Activated CD4-positive, alpha-beta T cell treated with anti-CD3 and anti-CD28 coated beads for 1 hour (primary cell): ENCODE results near the gene HNRNPUL2.
A peak's percentile ranks its signal among the peaks of the same experiment; 100 is the strongest.
"Not testable (repeated sequence)": the region's sequence is repeated elsewhere in the genome, so short reads cannot be mapped to it uniquely, and the experiment has no call there.

Experiments
- DNase-seq: peaks from one replicate; pipeline ENCODE4 v3.0.0-alpha.2; 2020

Gene HNRNPUL2

DNA sequence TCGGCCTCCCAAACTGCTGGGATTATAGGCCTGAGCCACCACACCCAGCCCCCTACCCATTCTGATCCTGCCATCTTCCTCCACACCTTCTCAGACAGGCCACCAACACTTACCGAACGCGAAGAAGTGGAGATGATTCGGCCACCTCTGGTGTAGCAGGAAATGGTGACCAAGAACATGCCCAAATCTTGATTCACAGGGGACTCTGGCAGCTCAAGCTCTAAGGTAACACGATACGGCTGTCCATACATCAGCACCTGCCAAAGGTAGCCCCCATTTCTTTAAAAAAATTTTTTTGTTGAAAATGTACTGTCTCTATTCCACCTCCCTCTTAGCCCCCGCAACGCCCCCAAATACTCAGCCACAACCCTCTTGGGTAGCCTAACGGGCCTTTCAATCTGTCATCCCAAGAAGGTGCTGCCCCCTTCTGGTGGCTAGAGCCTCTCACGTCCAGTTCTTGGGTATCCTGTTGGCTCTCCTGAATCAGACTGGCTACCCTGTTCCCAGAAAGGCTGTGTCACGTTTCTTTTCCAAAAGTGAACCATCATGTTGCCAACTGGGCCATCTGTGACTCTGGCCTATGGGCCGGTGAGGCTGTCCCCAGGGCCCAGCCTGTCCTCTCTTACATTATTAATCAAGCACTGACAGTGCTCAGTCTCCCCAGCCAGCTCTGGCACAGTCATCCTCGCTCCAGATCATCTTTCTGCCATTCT lies 32.6 kb downstream of the HNRNPUL2 start:
- DNase-seq, result peak; percentile 59

DNA sequence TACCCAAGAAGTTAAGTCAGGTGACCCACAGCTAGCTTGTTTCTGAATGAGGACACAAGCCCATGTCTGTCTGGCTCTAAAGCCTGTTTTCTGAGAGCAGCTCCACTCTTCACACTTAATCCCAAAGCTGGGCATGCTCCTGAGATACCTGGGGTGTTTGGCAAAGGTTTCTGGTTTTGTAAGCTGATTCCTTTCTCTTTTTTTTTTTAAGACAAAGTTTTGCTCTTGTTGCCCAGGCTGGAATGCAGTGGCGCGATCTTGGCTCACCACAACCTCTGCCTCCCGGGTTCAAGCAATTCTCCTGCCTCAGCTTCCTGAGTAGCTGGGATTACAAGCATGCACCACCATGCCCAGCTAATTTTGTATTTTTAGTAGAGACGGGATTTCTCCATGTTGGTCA lies 33.6 kb downstream of the HNRNPUL2 start:
- DNase-seq, result not testable (repeated sequence)

DNA sequence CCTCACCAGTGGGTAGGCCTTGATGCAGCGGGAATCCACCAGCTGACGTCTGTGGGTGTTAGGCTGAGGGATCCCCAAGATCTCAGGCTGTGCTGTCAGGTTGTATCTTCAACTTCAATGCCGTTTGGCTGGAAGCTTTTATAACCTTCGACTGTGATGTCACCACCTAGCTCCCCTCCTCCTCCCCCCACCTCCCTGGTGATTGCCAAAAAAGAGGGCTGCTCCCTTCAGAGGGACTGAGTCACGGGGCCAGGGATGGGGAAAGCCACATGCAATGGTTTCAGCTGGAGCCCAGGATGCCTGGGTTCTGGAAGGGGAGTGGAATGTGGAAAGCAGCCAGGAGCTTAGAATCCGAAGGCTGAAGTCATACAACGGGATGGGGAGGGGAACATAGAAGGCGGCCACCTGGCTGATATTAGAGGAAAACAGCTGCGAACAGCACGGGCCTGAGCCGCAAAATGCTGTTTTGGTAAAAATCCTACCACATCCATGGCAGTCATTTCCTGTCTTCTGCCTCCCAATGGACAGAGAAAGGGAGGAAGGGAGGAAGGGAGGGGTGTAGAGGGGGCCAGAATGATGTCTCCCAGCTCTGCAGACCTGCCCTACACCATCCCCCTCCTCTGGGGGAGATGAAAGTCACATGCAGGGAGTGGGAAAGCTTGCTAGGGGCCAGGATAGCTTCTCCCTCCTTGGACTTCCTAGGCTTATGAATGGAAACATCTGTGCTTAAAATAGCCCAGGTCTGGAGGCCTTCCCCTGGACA lies 37.7 kb downstream of the HNRNPUL2 start, which contains the start of gene LRRN4CL:
LRRN4CL (minus strand) TSS at position 110 of the 763 bp plus-strand sequence. CDS start 1,022 bp downstream, outside the sequence.
- DNase-seq, result no peak

DNA sequence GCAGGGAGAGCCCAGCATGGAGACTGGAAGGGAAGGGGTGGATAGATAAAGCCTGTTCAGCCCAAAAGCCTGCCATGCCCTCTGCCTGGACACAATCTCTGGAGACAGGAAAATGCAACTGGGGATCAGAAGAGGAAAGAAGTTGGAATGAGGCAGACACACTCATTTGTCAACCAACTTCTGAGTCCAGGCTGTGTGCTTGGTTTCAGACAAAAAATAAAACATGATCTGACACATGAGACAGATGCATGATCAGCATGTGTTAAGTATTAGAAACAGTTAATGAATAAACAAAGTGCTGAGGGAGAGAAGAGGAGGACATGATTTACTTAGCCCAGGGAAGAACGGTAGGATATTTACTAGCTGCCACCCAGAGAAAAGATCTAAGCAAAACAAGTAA lies 38.8 kb downstream of the HNRNPUL2 start:
- DNase-seq, result no peak

DNA sequence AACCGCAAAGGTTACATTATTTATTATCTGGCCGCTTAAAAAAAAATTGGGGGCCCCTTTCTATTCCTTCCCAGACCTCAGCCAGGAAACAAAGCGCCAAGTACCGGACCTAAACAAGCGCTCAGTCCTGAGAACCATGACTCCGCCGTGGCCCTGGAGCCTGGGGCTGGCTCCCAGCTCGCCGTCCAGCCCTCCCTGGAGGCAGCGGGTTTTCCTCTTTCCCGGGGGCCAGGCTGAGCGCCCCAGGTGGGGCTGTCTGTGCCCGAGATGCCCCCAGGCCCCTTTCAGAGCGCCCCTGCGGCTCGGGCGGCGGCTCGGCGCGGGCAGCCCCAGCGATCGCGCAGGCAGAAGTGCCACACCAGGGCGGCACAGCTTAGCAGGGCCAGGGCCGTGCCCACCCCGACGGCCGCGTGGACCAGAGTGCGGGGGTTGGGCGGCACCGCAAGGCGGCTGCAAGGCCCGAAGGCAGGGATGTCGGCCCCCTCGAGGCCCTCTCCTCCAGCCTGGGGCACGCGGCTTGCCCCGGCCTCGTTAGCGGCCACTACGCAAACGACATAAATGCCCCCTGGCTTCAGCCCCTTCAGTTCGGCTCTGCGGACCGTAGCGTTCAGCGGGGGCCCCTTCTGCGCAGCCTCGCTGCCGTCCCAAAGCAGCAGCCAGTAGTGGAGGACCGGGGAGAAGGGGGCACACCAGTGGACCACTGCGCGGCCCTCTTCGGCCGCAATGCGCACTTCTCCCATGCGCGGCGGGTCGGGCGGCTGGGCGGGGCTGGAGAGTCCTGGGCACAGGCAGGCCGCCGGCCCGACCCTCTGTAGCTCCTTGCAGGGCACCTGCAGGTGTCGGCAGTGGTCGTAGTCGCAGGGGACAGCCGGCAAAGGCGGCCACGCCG lies 39.5 kb downstream of the HNRNPUL2 start:
- no peak for DNase-seq

DNA sequence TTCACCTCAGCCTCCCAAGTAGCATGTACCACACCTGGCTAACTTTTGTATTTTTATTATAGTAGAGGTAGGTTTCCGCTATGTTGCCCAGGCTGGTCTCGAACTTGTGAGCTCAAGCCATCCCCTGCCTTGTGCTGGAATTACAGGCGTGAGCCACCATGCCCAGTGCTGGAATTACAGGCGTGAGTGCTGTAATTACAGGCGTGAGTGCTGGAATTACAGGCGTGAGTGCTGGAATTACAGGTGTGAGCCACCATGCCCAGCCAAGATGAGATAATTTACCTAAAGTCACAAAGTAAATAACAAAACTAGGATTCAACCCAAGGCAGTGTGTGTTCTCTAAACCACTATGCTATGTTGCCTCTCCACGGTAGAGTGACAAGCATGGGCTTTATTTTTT lies 44.7 kb downstream of the HNRNPUL2 start:
- no peak for DNase-seq

DNA sequence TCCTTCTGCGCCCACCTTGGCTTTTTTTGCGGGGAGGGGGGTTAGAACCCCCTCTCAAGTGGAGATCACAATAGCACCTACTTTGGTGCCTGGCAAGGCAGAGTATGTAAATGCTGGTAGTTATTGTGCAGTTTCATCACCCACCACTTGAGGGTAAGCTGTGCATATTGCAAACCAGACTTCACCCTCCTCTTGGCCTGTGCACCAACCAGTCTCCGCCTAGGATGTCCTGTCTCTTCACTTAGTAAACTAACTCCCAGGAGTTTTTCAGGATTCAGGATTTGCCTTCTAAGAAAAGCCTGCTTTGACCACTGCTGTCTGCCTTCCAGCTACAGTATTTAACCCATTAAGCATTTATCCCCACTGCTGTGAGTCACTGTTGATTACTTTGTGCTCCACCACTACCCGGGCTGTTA lies 46.4 kb downstream of the HNRNPUL2 start:
- no peak for DNase-seq

DNA sequence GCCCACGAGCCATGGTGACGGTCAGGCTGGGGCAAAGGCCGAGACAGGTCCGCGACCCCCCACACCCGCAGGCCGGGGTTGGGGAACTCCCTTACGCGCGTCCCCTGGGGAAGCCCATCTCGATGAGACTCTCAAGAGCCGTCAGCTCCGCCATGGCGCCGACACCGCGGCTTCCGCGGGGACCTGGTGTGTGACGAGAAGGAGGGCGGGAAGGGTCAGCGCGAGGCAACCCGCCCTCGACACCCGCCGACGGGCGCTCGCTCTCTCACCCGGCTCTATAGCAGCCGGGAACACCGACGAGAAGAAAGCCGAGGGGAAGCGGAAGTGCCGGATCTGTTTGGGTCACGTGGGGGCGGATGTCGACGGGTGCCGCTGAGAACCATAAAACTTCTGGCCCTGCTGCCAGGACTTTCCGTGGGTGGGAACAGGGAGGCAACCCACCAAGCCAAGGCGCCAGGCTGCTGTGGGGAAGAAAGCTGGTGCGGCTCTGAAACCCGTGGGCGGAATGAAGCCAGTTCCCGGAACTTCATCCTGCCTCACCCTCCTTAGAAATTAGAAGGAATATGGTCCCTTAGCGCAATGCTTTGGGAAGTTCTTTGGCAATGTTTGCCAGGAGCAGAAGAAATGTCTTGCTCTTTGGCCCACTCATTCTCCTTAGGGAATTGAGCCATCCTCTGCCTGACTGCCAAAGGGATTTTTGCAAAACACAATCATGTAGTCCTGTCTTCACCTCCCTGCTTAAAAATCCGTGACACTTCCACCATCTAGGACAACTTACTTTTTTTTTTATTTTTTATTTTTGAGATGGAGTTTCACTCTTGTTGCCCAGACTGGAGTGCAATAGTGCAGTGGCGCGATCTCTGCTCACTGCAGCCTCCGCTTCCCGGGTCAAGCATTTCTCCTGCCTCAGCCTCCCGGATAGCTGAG lies 48.2 kb downstream of the HNRNPUL2 start, which contains the start of gene UBXN1:
UBXN1 (minus strand) TSS at position 304 of the 927 bp plus-strand sequence; CDS start at position 154, 150 bp downstream.
- DNase-seq, result peak; percentile 71

DNA sequence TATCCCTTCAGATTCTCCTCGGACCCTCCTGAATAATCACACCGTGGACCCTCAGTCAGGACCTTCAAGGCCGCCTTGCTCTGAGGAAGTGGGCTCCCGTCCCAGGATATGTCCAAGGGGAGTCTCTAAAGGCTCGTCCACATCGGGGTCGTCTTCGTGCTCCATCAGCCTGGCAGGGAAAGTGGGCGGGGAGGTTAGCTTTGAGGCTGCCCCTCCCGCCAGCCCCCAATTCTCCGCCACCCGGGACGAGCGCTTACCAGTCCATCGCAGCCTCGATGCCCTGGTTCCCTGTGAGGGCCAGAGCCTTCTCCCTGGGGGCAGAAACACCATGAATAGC lies 48.9 kb downstream of the HNRNPUL2 start:
- DNase-seq, result no peak

DNA sequence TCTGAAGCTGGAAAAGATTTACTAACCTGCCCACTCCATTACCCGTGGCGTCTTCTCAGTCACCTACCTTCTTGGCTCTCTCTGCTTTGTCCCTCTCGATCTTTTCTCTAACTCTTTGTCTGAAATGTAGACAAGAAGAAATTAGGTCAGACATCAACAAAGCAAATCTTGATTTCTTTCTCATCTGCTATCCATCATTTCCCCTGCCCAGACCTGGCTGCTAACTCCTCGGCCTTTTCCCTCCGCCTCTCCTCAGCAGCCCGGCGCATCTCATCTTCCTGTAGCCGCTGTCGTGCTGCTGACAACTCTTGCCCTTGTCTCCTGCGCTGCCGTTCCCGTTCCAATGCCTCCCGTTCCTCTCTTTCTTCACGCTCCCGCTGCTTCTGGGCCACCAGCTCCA lies 49.5 kb downstream of the HNRNPUL2 start:
- DNase-seq, result no peak

DNA sequence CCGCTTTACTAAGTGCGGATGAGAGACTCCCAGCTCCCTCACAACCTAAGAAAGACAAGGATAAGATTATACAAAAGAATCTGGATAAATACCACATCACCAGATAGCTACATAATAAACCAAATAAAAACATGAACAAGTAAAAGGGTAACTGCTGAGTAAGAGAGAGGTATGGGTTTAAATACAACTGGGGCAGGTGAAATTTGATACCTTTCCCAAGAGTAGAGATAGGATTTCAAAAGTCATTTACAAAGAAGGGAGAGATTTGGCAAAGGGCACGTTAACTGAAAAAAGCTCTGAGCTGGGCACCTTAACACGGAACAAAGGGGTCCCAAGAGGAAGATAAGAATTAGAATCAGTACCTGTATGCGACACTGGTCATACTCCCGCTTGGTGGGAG lies 50.1 kb downstream of the HNRNPUL2 start:
- no peak for DNase-seq

DNA sequence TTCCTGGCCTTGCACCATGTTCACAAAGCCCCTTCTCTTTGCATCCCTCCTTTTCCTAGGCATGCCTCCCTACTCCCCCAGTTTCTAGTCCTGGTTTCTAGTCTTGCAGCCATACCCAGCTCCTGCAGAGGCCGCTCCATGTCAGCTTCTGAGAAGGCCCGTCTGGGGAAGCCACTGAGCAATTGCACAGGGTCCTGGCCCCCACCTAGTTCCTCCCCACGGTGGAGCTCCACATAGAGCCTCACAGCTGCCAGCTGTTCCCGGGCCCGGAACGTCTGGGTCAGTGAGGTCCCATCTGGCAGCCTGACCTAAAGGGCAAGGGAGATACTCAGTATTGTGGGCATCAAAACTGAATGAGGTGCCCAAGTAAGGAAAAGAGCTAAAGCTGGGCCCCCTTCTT lies 50.6 kb downstream of the HNRNPUL2 start:
- DNase-seq, result no peak

DNA sequence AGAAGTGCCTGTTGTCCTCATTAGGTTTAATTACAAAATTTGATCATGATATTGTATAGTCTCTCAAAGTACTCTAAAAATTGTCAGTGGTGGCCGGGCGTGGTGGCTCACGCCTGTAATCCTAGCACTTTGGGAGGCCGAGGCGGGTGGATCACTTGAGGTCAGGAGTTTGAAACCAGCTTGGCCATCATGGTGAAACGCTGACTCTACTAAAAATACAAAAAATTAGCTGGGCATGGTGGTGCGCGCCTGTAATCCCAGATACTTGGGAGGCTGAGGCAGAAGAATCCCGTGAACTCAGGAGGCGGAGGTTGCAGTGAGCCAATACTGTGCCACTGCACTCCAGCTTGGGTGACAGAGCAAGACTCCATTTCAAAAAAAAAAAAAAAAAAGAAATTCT lies 51.8 kb downstream of the HNRNPUL2 start:
- not testable (repeated sequence) for DNase-seq

DNA sequence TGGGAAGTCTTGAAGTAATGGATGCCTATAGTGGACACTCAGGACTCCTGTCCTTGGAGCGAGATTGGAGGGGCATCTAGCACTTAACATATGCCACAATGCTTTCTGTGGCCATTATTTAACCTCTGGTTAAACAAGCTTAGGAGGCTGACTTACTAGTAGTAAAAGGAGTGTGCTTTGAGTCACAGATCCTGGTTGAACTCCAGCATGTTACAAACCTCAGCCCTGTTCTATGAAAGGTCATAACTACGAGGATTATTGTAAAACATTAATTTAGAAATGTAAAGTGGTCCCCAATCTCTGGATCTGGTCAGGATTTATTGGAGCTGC lies 54.1 kb downstream of the HNRNPUL2 start:
- no peak for DNase-seq

DNA sequence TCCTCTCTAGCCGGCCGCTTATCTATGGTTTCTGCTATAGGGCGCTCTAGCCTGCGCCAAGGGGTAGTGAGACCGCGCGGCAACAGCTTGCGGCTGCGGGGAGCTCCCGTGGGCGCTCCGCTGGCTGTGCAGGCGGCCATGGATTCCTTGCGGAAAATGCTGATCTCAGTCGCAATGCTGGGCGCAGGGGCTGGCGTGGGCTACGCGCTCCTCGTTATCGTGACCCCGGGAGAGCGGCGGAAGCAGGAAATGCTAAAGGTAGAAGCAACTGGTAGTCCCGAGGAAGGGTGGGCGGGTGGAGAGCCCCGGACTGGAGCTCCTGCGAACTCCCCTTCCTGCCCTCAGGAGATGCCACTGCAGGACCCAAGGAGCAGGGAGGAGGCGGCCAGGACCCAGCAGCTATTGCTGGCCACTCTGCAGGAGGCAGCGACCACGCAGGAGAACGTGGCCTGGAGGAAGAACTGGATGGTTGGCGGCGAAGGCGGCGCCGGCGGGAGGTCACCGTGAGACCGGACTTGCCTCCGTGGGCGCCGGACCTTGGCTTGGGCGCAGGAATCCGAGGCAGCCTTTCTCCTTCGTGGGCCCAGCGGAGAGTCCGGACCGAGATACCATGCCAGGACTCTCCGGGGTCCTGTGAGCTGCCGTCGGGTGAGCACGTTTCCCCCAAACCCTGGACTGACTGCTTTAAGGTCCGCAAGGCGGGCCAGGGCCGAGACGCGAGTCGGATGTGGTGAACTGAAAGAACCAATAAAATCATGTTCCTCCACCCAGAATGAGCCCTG lies 55.5 kb downstream of the HNRNPUL2 start, which contains the start of the genes LBHD1 and UQCC3:
LBHD1 (minus strand) TSS at position 660 of the 782 bp plus-strand sequence. CDS start 2,236 bp downstream, outside the sequence.
UQCC3 (plus strand) TSS at position 66 of the 782 bp plus-strand sequence; CDS start at position 139, 73 bp downstream.
- DNase-seq, result peak; percentile 55

DNA sequence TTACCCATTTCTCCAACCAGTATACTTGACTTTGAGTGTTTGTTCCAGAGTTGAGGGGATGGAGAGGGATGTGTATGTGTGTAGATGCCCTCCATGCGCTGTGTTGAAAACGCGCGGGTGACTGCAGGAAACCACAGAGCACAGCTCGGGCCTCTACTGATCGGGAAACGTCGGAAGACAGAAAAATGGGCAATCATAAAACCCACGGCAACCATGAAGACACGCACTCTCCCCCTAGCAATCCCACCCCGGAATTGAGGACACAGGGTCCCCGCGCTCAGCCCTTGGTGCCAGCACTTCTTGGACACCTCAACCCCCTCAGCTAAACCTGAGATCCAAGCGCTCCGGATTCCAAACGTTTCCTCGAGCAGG lies 56.0 kb downstream of the HNRNPUL2 start:
- DNase-seq, result no peak

DNA sequence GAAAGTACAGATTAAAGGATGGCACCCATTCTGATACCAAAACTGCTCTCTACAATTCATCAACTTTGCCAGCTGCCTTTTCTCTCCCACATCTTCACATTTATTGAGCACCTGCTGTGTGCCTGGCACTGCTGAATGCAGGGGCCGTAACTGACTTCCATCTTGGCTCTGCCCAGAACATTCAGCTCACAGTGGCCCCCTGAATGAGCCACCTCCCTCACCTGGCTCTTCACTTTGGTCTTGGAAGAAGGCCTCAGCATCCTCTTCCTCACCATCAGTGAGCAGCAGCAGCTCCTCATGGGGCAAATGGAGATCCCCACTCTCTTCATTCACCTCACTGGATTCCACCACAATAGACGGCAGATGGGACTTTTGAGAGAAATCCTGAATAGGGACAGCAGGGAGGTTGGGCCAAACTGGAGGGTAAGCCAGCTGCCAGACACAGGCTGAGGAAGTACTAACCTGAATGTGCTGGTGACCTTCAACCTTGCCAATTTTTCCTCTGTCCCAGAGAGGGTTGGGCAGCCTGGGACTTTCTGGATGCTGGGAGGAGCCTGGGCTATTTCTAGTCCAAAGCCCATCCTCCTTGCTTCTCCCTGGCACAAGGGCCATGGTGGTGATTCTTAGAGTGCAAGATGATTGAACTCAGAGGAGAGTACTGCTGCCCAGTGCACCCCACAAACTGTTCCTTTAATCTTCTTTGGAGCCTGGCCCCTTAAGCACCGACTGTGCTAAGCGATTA lies 57.7 kb downstream of the HNRNPUL2 start:
- no peak for DNase-seq

DNA sequence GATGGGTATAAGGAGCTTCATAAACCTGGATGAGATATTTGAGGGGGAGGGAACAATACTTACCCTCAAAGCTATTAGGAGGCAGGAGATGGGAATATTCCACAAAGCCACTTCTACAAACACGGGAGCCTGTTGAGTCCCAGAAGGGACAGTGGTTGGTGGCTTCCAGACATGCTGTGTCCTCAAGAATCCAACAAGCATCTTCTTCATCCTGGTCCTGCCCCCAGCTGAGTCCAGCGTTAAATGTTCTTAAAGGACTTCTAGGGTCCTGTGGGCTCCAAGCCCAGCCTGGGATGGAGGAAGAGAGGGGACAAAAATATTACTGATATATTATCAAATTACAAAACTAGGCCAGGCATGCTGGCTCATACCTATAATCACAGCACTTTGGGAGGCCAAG lies 59.8 kb downstream of the HNRNPUL2 start:
- DNase-seq, result no peak

DNA sequence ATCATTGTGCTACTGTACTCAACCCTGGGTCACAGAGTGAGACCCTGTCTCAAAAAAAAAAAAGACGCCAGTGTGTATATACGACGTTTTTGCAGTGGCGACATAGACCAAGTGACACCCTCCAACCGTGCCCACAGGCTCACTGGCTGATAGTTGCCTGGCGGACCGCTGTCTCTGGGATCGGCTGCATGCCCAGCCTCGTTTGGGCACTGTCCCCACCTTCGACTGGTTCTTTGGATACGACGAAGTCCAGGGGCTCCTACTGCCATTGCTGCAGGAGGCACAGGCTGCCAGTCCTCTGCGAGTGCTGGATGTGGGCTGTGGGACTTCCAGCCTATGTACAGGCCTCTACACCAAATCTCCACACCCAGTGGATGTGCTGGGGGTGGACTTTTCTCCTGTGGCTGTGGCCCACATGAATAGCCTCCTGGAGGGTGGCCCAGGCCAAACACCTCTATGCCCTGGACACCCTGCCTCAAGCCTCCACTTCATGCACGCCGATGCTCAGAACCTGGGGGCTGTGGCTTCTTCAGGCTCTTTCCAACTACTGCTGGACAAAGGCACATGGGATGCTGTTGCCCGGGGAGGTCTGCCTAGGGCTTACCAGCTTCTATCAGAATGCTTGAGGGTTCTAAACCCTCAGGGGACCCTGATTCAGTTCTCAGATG lies 60.9 kb downstream of the HNRNPUL2 start:
- no peak for DNase-seq
